Hematopoietic multipotent progenitor cell treated with erythropoietin and hydrocortisone succinate and interleukin-3 and kit ligand, for 15 days (in vitro differentiated cells): ENCODE results near the gene ACOXL.

Source experiments
- DNase-seq: peaks from one replicate; pipeline ENCODE4 v3.0.0-alpha.2; 2015; ENCODE audit warnings: low spot score

The ACOXL gene

GRCh38 chr2:111140815-111141214 is 408.4 kb downstream of the ACOXL start:
- no peak for DNase-seq

- no peak for DNase-seq
Measured at GRCh38 chr2:111142101-111142500, 409.7 kb downstream of the ACOXL start.

GRCh38 chr2:111143107-111143842 is 410.9 kb downstream of the ACOXL start:
- no peak for DNase-seq

GRCh38 chr2:111143843-111144198 is 411.4 kb downstream of the ACOXL start:
- DNase-seq: no peak

- DNase-seq: no peak
Measured at GRCh38 chr2:111145103-111145760, 412.9 kb downstream of the ACOXL start.

GRCh38 chr2:111145951-111146350 is 413.6 kb downstream of the ACOXL start:
- no peak for DNase-seq

GRCh38 chr2:111148225-111148873 is 416.0 kb downstream of the ACOXL start:
- DNase-seq: no peak

- no peak for DNase-seq
Measured at GRCh38 chr2:111148925-111149324, 416.6 kb downstream of the ACOXL start.

GRCh38 chr2:111149882-111150455 is 417.6 kb downstream of the ACOXL start:
- DNase-seq: no peak

GRCh38 chr2:111154758-111155157 is 422.4 kb downstream of the ACOXL start:
- no peak for DNase-seq

- no peak for DNase-seq
Measured at GRCh38 chr2:111155610-111156009, 423.2 kb downstream of the ACOXL start.

GRCh38 chr2:111156529-111156928 is 424.2 kb downstream of the ACOXL start:
- no peak for DNase-seq

GRCh38 chr2:111157071-111157661 is 424.8 kb downstream of the ACOXL start:
- no peak for DNase-seq

- DNase-seq: no peak
Measured at GRCh38 chr2:111157798-111158197, 425.4 kb downstream of the ACOXL start.

GRCh38 chr2:111159641-111160040 is 427.3 kb downstream of the ACOXL start:
- no peak for DNase-seq

GRCh38 chr2:111160758-111161157 is 428.4 kb downstream of the ACOXL start:
- DNase-seq: no peak

GRCh38 chr2:111161971-111162370 is 429.6 kb downstream of the ACOXL start:
- DNase-seq: no peak

GRCh38 chr2:111162718-111163331 is 430.5 kb downstream of the ACOXL start:
- no peak for DNase-seq

GRCh38 chr2:111164078-111164477 is 431.7 kb downstream of the ACOXL start:
- no peak for DNase-seq

GRCh38 chr2:111165084-111165483 is 432.7 kb downstream of the ACOXL start:
- no peak for DNase-seq

GRCh38 chr2:111166115-111166514 is 433.7 kb downstream of the ACOXL start:
- no peak for DNase-seq
